Spleen (tissue), 7 donors: ENCODE measurements around the gene AQP12A.

ENCODE experiments used
- CTCF ChIP-seq, 11 experiments: fragments of 200-600 bp in 7 of 11; fragments of 450-650 bp in 4 of 11; sonication (generic) in 4 of 11; IDR thresholded peaks in 8 of 11; conservative IDR thresholded peaks in 3 of 11; 1 replicate in 7 of 11; 2 replicates in 4 of 11; pipeline versions ENCODE4 v1.4.0 to v1.8.0; 2016 to 2021; ENCODE audit warnings: antibody characterized with exemption in 11 of 11, inconsistent platforms in 4 of 11, mild to moderate bottlenecking in 1 of 11
- POLR2AphosphoS5 ChIP-seq, 3 donors: sonication (generic); formaldehyde crosslinking; IDR thresholded peaks; one replicate each; pipeline ENCODE4 v1.5.1; 2017; ENCODE audit warnings: antibody characterized with exemption in 3 of 3
- donor health status: DM: no; HTN: no; CAD: no; lungs with moderate emphysema.
- donor health status: DM: no; HTN: no; CAD: no.
- donor health status: DM: no; HTN: no; CAD: no.

- TF ChIP-seq POLR2AphosphoS5 (IDR thresholded peaks at IDR 0.05), result no peak
- TF ChIP-seq CTCF (IDR thresholded peaks at IDR 0.05 in 8 of 11, conservative IDR thresholded peaks at IDR 0.05 in 3 of 11), result no peak
Observed at GRCh38 chr2:240642806-240643092, 48.9 kb upstream of the AQP12A start.
